Stimulated activated CD8-positive, alpha-beta memory T cell treated with anti-CD3 and anti-CD28 coated beads, Interleukin-12 subunit alpha, Interleukin-12 subunit beta, amount 100 ng/mL, for 24 hours (primary cell): ENCODE data around the gene CD68.
"Not testable (repeated sequence)": the region's sequence is repeated elsewhere in the genome, so short reads cannot be mapped to it uniquely, and the experiment has no call there.

ENCODE experiments used
- DNase-seq: peaks from one replicate; pipeline ENCODE4 v3.0.0-alpha.2; 2020; ENCODE audit errors: extremely low read depth

Gene CD68

GRCh38 chr17:7580604-7581575 is 1.5 kb downstream of the CD68 start:
- DNase-seq: no peak

- DNase-seq: no peak
Measured at GRCh38 chr17:7582396-7583252, 3.2 kb downstream of the CD68 start.

- DNase-seq: peak; percentile 88
Measured at GRCh38 chr17:7583253-7584109, 4.0 kb downstream of the CD68 start, which contains the start of gene MPDU1. Gene MPDU1 (plus strand): TSS chr17:7583852. CDS start chr17:7583863, 11 bp downstream.

- DNase-seq: no peak
Measured at GRCh38 chr17:7586673-7587419, 7.4 kb downstream of the CD68 start.

- DNase-seq: no peak
Measured at GRCh38 chr17:7587420-7588151, 8.1 kb downstream of the CD68 start.

- no peak for DNase-seq
Measured at GRCh38 chr17:7588553-7589203, 9.2 kb downstream of the CD68 start.

- DNase-seq: no peak
Measured at GRCh38 chr17:7589204-7589868, 9.9 kb downstream of the CD68 start.

GRCh38 chr17:7589891-7590691 is 10.7 kb downstream of the CD68 start, which contains the start of gene SOX15:
Gene SOX15 (minus strand): TSS chr17:7590094. CDS start chr17:7589676, 418 bp downstream.
- no peak for DNase-seq

GRCh38 chr17:7590743-7591142 is 11.3 kb downstream of the CD68 start:
- DNase-seq: no peak

GRCh38 chr17:7591596-7591995 is 12.2 kb downstream of the CD68 start:
- no peak for DNase-seq

GRCh38 chr17:7592422-7593021 is 13.1 kb downstream of the CD68 start:
- no peak for DNase-seq

GRCh38 chr17:7593296-7593695 is 13.9 kb downstream of the CD68 start:
- DNase-seq: no peak

- DNase-seq: not testable (repeated sequence)
Measured at GRCh38 chr17:7597561-7597960, 18.1 kb downstream of the CD68 start.

- DNase-seq: no peak
Measured at GRCh38 chr17:7606280-7606679, 26.8 kb downstream of the CD68 start.

- no peak for DNase-seq
Measured at GRCh38 chr17:7610641-7611040, 31.2 kb downstream of the CD68 start.

GRCh38 chr17:7611635-7612293 is 32.3 kb downstream of the CD68 start:
- no peak for DNase-seq

GRCh38 chr17:7612294-7612640 is 32.8 kb downstream of the CD68 start:
- DNase-seq: no peak
